ENCODE measurements around the gene GMDS.

GRCh38 chr6:2197177-2197671 lies 48.2 kb downstream of the GMDS start:
- TF ChIP-seq CTCF (IDR thresholded peaks at IDR 0.05) (no peak), POLR2A (IDR thresholded peaks at IDR 0.05) (no peak)
